CD14-positive monocyte (primary cell): ENCODE results near the gene KCNIP2. TPM values are rescaled to one million over a fixed set of nuclear protein-coding genes. Genes with fewer than 3 reads are reported as not detected.

Experiments used
- DNase-seq, 3 donors: peaks; one replicate each; pipeline ENCODE4 v3.0.0-alpha.2; 2011 to 2022
- H2AFZ ChIP-seq: 2 replicates; pipeline ENCODE4 v1.6.0; 2012; ENCODE audit warnings: mild to moderate bottlenecking, low read depth, low read length, inconsistent platforms; ENCODE audit not compliant: insufficient read depth, poor library complexity, severe bottlenecking
- H3K27ac ChIP-seq, 2 donors: 1 replicate in 1 of 2; 2 replicates in 1 of 2; pipeline ENCODE4 v1.5.1; 2012 to 2013; ENCODE audit warnings: low read length in 2 of 2, control low read depth in 1 of 2, inconsistent platforms in 1 of 2, low read depth in 1 of 2, mild to moderate bottlenecking in 1 of 2
- H3K27me3 ChIP-seq, 2 donors: one replicate each; pipeline versions ENCODE4 v1.6.0 to v1.6.1; 2011 to 2013; ENCODE audit warnings: low read length in 2 of 2; ENCODE audit not compliant: control insufficient read depth in 2 of 2, insufficient read depth in 2 of 2
- H3K36me3 ChIP-seq, 2 donors: replicated peaks in 1 of 2; 1 replicate in 1 of 2; 2 replicates in 1 of 2; pipeline versions ENCODE4 v1.5.1 to v1.6.1; 2012 to 2013; ENCODE audit warnings: low read length in 2 of 2, control low read depth in 1 of 2, inconsistent platforms in 1 of 2, mild to moderate bottlenecking in 1 of 2; ENCODE audit not compliant: insufficient read depth in 2 of 2, control insufficient read depth in 1 of 2
- H3K4me1 ChIP-seq, 2 donors: 1 replicate in 1 of 2; 2 replicates in 1 of 2; pipeline versions ENCODE4 v1.5.1 to v1.6.1; 2012 to 2013; ENCODE audit warnings: low read length in 2 of 2, control low read depth in 1 of 2, inconsistent platforms in 1 of 2, mild to moderate bottlenecking in 1 of 2, moderate library complexity in 1 of 2; ENCODE audit not compliant: insufficient read depth in 2 of 2, control insufficient read depth in 1 of 2
- H3K4me2 ChIP-seq: replicated peaks from 2 replicates; pipeline ENCODE3; 2012; ENCODE audit warnings: low read length, moderate library complexity, mild to moderate bottlenecking; ENCODE audit not compliant: poor library complexity, severe bottlenecking; ENCODE audit errors: extremely low read depth
- H3K4me3 ChIP-seq, 3 experiments: fragments of 200-600 bp in 1 of 3; sonication (generic) in 1 of 3; replicated peaks in 1 of 3; 1 replicate in 2 of 3; 2 replicates in 1 of 3; pipeline ENCODE4 v1.5.1; 2011 to 2013; ENCODE audit warnings: low read length in 3 of 3, mild to moderate bottlenecking in 3 of 3, control low read depth in 2 of 3, low read depth in 2 of 3, inconsistent platforms in 1 of 3, moderate library complexity in 1 of 3
- H3K79me2 ChIP-seq: 2 replicates; pipeline ENCODE4 v1.6.0; 2012; ENCODE audit warnings: mild to moderate bottlenecking, control low read depth, inconsistent platforms, low read length, moderate library complexity; ENCODE audit not compliant: insufficient read depth
- H3K9ac ChIP-seq: 2 replicates; pipeline ENCODE4 v1.6.0; 2017; ENCODE audit warnings: low read length, mild to moderate bottlenecking; ENCODE audit not compliant: insufficient read depth, poor library complexity, severe bottlenecking
- H3K9me3 ChIP-seq, 2 donors: replicated peaks in 1 of 2; 1 replicate in 1 of 2; 2 replicates in 1 of 2; pipeline versions ENCODE4 v1.5.1 to v1.6.1; 2012 to 2013; ENCODE audit warnings: low read length in 2 of 2, control low read depth in 1 of 2; ENCODE audit not compliant: control insufficient read depth in 1 of 2, insufficient read depth in 1 of 2
- H4K20me1 ChIP-seq: 2 replicates; pipeline ENCODE4 v1.6.0; 2012; ENCODE audit warnings: mild to moderate bottlenecking, low read length, control low read depth, moderate library complexity; ENCODE audit not compliant: insufficient read depth
- H3K27ac Mint-ChIP-seq, 7 donors: one replicate each; pipeline ENCODE4 v1.8.0; 2020; ENCODE audit warnings: mild to moderate bottlenecking in 7 of 7, mixed read lengths in 7 of 7, moderate library complexity in 6 of 7, inconsistent platforms in 2 of 7
- H3K27me3 Mint-ChIP-seq, 3 donors: one replicate each; pipeline ENCODE4 v1.8.0; 2021 to 2022; ENCODE audit warnings: low read depth in 3 of 3, mild to moderate bottlenecking in 3 of 3, mixed read lengths in 3 of 3, moderate library complexity in 3 of 3, inconsistent platforms in 1 of 3
- H3K36me3 Mint-ChIP-seq, 2 donors: one replicate each; pipeline ENCODE4 v1.8.0; 2020; ENCODE audit warnings: mixed read lengths in 2 of 2, inconsistent platforms in 1 of 2, mild to moderate bottlenecking in 1 of 2
- H3K4me1 Mint-ChIP-seq: one replicate; pipeline ENCODE4 v1.8.0; 2020; ENCODE audit warnings: mild to moderate bottlenecking, mixed read lengths
- H3K4me3 Mint-ChIP-seq, 2 donors: one replicate each; pipeline ENCODE4 v1.8.0; 2020; ENCODE audit warnings: mild to moderate bottlenecking in 2 of 2, mixed read lengths in 2 of 2, moderate library complexity in 1 of 2
- H3K9me3 Mint-ChIP-seq, 7 donors: one replicate each; pipeline ENCODE4 v1.8.0; 2020 to 2022; ENCODE audit warnings: mixed read lengths in 7 of 7, mild to moderate bottlenecking in 6 of 7, moderate library complexity in 6 of 7, inconsistent platforms in 2 of 7
- CTCF ChIP-seq: fragments of 200-600 bp; IDR thresholded peaks from one replicate; pipeline ENCODE4 v1.8.0; 2022; ENCODE audit warnings: antibody characterized with exemption, mild to moderate bottlenecking
- WGBS: methylation state at CpG from one replicate; pipeline ENCODE4 v1.1.5; 2013; ENCODE audit warnings: missing lambda C conversion rate; ENCODE audit not compliant: insufficient coverage; 5-methylcytosine and 5-hydroxymethylcytosine counted together
- intact Hi-C, 2 donors: fragments of 100-400 bp; cut with micrococcal nuclease; formaldehyde crosslinking; loops; one replicate each; pipeline versions ENCODE4 v1.15.0 to v1.15.1; 2023
- polyA plus RNA-seq, 3 donors: library from polyadenylated mRNA; depleted of rRNA in 1 of 3; unstranded in 2 of 3; stranded (reverse) in 1 of 3; fragments of 300-500 nt in 2 of 3; fragments of >200 nt in 1 of 3; fragmentation: Illumina TruSeq in 2 of 3; gene quantifications; 1 replicate in 2 of 3; 2 replicates in 1 of 3; pipeline ENCODE4 v1.2.3, GENCODE V29; 2012 to 2021

The KCNIP2 gene
- polyA plus RNA-seq, 3 donors, result 0.48 to 2.1 TPM; not detected in 1

- Histone ChIP-seq H3K36me3 (peaks cover 16 to 21% of the 10 kb centered on the region in 2 donors), H4K20me1 (peaks cover 55% of the 10 kb centered on the region), H3K4me1 (peaks cover 35 to 52% of the 10 kb centered on the region in 2 donors), H3K79me2 (no peaks in the 10 kb centered on the region), H2AFZ (no peak overlapping the region), H3K4me2 (no peak overlapping the region), H3K9me3 (peaks cover 0 to 21% of the 10 kb centered on the region in 2 donors), H3K9ac (no peak overlapping the region), H3K27ac (no peak overlapping the region), H3K4me3 (no peak overlapping the region), H3K27me3 (peaks cover 25 to 34% of the 10 kb centered on the region in 2 donors)
- Mint-ChIP-seq H3K9me3 (peaks cover 0 to 13% (median 6%) of the 10 kb centered on the region in 7 donors), H3K27me3 (peaks cover 33 to 45% (median 35%) of the 10 kb centered on the region in 3 donors), H3K36me3 (peaks cover 29 to 30% of the 10 kb centered on the region in 2 donors), H3K27ac (peak overlapping the region in 1 of 7 donors; percentile 11), H3K4me3 (no peak overlapping the region), H3K4me1 (peaks cover 47% of the 10 kb centered on the region)
- intact Hi-C loops, result loop anchor here (5.0 kb wide), 3 partner anchors 179 to 569 kb away; partner anchors contain the start of gene HPS6 (in 1 of the 2)
- peak; percentile 94 for TF ChIP-seq CTCF
- DNase-seq, result peak; percentile 42 to 61 (median 48)
- 77% methylated on average over 8 of the region's 14 CpGs for WGBS
Observed at GRCh38 chr10:101780818-101781654, 62.6 kb downstream of the KCNIP2 start.

GRCh38 chr10:101780187-101780817 is 63.3 kb downstream of the KCNIP2 start:
- Histone ChIP-seq H3K79me2 (no peaks in the 10 kb centered on the region), H3K36me3 (peaks cover 9 to 14% of the 10 kb centered on the region in 2 donors), H3K9me3 (peaks cover 0 to 21% of the 10 kb centered on the region in 2 donors), H3K4me3 (peak overlapping the region in 2 of 3 experiments; percentile 10 to 75), H3K27me3 (peaks cover 27 to 36% of the 10 kb centered on the region in 2 donors), H3K27ac (no peak overlapping the region), H3K9ac (peak overlapping the region; percentile 25), H4K20me1 (peaks cover 48% of the 10 kb centered on the region), H3K4me2 (peak overlapping the region; percentile 87), H2AFZ (peak overlapping the region; percentile 72), H3K4me1 (peaks cover 35 to 52% of the 10 kb centered on the region in 2 donors)
- Mint-ChIP-seq H3K4me3 (peak overlapping the region; percentile 72 to 89), H3K9me3 (peaks cover 0 to 13% (median 6%) of the 10 kb centered on the region in 7 donors), H3K27me3 (peaks cover 36 to 50% (median 38%) of the 10 kb centered on the region in 3 donors), H3K36me3 (peaks cover 22 to 24% of the 10 kb centered on the region in 2 donors), H3K27ac (peak overlapping the region in 1 of 7 donors; percentile 11), H3K4me1 (peaks cover 47% of the 10 kb centered on the region)
- WGBS, result 60% methylated on average over 2 of the region's 17 CpGs
- intact Hi-C loops, result loop anchor here (5.0 kb wide), 3 partner anchors 178 to 568 kb away; partner anchors contain the start of gene HPS6 (in 1 of the 2)
- no peak for DNase-seq
- peak; percentile 43 for TF ChIP-seq CTCF
